Stimulated activated CD4-positive, alpha-beta T cell treated with anti-CD3 and anti-CD28 coated beads, TNF-alpha, amount 100 ng/mL, for 48 hours (primary cell): ENCODE results near the gene JPH3.
A peak's percentile ranks its signal among the peaks of the same experiment; 100 is the strongest.

ENCODE experiments used
- DNase-seq, 3 donors: peaks; one replicate each; pipeline ENCODE4 v3.0.0-alpha.2; 2020; ENCODE audit warnings: low read depth in 3 of 3

Gene JPH3

DNA sequence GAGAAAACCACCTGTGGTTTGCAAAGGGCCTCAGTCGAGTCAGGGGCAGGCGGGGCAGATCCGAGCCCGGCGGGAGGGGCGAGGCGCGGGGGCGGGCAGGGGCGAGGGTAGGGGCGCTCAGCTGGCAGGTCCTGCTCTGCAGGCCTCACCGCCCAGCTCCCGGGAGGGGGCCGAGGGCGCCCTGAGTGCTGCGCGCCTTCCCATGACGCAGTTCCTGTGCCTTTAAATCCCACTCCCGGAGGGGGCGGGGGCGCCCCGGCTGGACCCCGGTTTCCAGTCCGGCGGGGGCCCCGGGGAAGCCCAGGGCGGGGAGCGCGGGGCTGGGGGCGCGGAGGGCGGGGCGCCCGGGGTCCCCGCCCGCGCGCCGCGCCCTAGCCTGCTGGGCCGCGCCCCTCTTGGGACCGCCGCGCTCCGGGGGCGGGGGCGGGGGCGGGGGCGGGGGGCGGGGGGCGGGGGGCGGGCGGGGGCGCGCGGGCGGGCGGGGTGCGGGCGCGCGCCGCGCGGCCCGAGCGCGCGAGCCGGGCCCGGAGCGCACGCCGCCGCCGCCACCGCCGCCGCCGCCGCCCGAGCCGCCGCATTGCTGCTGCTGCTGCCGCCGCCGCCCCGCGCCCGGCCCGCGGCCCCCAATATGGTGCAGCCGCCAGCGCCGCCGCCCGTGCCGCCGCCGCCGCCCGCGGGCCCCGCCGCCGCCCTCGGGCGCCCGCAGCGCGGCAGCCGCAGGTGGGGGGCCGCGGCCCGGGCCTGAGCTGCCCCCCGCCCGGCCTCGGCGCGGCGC is at the start of gene JPH3:
JPH3 (plus strand) TSS at position 508 of the 775 bp plus-strand sequence. CDS start 639 bp downstream, outside the sequence.
- DNase-seq: no peak

DNA sequence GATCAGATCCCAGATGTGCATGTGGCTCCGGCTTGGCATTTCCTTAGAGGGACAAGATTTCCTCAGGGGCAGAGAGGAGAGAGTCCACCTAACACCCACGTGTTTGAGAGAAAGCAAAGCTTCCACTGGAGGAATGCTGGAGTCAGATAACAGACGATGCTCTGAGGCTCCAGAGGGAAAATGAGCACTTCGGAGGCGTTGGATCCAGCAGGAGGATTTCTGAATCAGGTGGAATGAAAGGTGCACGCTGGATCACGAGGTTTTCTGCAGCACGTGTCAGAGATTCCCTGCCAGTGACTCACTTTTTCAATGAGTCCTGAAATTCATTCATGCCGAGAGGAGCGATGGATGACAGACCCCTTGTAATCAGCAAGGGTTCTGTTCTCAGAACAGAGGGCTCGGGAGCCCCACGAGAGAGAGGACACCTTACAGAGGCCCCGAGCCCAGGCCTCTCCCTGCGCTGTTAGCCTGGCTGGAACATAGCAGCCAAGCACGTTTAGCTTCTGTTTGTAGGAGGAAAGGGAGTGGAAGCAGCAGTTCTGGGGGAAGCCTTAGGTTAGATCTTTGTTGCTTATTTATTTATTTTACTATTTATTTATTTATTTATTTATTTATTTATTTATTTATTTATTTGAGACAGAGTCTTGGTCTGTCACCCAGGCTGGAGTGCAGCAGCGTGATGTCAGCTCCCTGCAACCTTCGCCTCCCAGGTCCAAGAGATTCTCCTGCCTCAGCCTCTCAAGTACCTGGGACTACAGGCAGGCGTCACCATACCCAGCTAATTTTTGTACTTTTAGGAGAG is 49.3 kb upstream of the JPH3 start:
- DNase-seq: no peak

DNA sequence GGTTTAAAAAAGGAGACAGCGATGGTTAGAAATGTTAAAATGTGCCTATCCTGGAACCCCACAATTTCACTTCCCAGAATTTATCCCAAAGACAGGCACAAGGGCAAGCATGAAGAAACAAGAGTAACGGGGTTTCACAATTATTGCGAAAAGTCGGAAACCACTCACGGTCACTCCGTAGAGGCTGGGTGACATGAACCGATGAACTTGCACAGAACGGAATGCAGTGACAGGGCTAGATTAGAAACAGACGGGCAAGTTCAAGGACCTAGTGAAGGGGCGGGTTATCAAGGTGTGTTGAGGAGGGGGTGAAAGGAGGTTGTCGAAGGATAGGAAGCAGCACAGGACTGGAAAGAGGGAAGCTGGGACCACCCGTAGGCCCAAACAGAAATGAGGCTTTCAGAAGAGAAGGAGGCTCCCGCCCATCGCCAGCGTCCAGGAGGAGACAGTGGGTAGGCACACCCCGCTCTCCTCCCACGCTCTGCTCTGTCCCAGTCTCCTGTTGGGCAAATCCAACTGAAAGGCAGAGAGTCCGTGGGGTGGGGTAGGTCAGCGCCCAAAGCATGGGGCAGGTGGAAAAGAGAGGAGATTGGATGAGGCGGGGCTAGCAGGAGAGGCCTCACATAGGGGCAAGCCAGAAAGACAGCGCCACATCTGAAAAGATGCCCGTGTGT is 47.4 kb upstream of the JPH3 start:
- no peak for DNase-seq

DNA sequence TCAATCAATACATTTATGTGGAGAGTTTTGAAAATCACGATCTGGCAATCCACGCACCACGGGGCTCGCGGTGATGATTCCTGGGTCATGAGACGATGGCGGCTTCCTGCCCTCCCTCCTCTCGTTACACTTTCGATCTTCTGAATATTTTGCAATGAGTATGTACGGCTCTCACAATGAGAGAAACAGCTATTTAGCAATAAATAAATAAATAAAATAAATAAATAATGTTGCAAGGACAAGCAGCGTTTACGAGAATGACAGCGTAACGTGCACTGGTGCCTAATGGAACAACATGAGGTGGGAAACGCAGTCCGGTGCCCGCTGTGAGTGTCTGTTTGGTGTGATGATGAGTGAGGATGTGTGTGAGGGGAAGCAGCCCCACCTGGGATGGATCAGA is 46.7 kb upstream of the JPH3 start:
- DNase-seq: no peak

DNA sequence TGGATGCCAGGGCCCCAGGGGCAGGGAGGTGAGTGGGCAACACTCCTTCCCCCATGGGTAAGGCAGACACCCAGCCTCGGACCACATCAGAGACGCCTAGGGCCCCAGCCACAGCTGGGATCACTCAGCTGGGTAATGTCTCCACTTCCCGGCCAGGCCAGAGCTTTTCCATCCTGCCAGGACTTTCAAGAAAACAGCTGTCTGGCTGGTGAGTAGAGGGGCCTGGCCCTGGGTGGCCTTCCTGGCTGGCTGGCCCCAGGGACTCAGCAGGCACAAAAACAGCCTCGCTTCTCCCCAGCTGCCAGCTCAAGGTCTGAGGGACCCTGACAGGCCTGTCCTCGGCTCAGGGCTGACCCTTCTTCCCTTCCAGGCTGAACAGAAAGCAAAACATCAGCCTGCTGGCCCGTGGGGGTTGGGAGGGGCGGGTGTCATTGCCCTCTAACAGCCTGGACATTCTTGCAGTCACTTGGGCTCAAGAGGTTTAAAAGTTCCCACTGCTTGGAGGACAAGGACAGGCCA is 45.3 kb upstream of the JPH3 start:
- no peak for DNase-seq

DNA sequence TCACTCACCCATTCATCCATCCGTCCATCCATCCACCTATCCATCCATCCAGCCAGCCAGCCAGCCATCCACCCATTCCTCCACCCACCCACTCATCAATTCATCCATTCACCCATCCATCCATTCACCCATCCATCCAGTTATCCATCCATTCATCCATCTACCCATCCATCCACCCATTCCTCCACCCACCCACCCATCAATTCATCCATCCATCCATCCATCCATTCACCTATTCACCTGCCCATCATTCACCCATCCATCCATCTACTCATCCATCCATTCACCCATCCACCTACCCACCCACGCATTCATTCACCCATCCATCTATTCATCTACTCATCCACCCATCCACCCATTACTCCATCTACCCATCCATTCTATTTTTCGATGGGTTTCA is 43.6 kb upstream of the JPH3 start:
- DNase-seq: no peak

DNA sequence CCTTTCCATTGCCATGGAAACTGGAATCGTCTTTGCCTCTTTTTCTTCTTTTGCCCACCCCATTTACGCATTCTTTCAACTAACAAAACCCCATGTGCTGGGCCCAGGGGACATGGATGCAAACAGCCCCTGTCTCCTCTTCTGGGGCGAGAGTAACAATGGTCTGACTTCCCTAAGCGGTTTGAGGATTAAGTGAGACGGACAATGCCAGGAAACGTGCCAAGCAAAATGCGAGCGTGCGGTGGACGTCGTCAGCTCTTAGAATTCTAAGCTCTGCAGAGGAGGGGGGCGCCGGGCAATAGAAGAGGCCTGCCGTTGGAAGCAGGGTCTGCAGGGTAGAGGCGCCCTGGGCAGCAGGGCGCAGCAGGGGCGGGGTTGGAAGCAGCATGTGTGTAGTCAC is 42.4 kb upstream of the JPH3 start:
- no peak for DNase-seq

DNA sequence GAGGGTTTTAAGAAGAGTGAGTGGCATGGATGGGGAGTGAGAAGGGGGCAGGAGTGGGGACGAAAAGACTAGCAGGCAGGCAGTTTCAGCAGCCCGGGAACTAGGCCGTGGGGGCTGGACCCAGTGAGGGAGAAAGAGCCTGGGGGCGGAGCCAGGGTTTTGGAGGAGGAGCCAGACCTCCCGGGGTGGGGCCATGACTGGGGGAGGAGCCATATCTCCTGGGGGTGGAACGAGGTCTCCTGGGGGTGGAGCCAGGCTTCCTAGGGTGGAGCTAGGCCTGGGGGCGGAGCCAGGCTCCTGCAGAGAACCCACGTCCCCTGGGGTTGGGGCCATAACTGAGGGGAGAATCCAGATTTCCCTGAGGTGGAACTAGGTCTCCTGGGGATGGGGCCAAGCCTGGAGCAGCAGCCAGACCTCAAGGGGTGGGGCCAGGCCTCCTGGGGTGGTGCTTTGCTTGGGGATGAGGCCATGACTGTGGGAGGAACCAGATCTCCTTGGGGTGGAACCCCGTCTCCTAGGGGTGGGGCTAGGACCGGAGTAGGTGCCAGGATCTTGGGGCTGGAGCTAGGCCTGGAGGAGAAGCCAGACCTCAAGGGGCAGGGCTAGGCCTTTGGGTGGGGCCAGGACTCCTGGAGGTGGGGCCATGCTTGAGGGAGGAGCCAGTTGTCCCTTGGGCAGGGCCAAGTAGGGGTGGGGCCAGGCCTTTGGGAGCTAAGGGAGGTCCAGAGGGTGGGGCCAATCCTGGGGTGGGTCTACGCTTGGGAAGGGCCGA is 41.7 kb upstream of the JPH3 start:
- peak in 2 of 3 donors; percentile 13 to 21 for DNase-seq

DNA sequence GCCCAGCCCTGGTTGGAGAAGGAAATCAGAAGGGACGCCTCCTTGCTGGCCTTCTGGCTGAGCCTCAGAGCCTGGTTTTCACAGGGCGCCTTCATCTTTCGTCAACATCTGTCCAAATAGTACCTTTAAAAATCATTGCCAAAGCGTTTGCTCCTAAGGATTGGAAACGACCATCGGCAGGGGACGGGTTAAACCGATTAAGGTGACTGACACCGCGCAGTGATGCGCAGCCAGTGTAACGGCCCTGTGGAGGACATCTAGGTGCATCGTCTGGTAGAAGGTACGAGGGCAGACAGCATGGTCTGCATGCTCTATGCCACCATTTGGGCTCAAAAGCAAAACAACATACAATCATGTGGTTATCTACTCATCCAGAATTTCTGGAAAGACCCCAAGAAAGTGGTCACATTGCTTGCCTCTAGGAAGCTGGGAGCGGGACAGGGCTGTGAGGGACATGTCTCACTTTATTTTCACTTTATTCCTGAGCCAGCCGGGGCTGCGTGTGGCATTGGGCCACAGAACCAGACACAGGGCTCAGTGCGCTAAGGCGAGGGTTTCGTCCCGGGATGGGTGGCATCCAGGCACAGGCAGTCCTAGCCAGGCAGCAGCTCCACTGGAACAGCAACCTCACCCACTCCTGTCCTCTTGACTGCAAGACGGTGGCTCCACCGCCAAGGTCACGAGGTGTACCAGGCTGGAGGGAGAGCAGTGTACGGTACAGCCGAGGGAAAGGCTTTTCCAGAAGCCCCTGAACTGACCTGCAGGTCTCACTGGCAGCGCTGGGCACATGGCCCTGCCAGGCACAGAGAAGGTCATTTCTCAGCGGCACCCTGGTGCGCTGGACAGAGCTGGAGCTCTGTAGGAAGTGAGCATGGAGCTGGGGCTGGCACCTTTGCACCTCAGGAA is 40.9 kb upstream of the JPH3 start:
- DNase-seq: no peak

DNA sequence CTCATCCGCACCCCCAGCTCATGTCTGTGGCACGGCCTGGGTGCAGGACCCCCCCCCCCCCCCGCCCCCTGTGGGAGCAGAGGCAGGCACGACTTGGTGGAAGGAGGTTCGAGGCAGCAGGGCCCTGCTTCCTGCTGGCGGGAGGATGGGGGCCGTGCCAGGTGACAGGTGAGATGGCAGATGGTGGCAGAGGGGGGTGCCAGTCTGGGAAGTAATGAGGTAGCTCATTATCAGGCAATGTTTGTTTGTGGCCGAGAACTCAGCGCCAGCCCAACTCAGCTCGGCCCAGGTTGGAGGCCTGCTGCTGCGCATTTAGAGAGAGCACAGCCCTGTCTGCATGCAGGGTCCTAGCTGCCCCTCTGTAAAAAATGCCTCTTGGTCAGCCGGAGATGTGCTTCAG is 40.1 kb upstream of the JPH3 start:
- no peak for DNase-seq

DNA sequence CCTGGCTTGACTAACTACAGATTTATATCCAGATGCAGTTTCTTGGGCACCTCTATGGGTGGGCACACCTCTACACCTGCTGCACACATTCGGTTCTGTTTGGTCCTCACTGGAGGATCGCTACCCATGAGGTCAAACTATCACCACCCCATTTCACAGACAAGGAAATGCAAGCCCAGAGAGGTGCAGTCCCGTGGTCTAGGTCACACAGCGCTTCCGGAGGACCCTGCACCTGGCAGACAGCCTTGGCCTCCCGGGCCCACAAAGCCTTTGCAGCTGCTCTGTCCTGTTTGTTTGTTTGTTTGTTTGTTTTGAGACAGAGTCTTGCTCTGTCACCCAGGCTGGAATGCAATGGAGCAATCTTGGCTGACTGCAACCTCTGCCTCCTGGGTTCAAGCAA is 39.3 kb upstream of the JPH3 start:
- DNase-seq: no peak

DNA sequence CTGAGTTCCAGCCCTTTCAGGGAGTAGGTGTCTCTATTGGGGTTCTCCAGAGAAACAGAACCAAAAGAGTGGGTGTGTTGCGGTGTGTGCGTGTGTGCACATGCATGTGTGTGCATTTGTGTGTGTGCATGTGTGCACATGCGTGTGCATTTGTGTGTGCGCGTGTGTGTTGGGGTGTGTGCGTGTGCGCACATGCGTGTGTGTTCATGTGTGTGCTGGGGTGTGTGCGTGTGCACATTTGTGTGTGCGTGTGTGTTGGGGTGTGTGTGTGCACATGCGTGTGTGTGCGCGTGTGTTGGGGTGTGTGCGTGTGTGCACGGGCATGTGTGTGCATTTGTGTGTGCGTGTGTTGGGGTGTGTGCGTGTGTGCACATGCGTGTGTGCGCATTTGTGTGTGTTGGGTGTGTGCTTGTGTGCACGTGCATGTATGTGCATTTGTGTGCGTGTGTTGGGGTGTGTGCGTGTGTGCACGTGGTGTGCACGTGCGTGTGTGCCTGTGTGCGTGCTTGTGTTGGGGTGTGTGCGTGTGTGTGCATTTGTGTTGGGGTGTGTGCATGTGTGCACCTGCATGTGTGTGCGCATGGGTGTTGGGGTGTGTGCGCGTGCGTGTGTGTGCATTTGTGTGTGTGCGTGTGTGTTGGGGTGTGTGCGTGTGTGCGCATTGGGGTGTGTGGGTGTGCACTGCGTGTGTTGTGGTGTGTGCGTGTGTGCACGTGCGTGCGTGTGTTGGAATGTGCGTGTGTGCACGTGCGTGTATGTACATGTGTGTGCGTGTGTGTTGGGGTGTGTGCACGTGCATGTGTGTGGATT is 38.4 kb upstream of the JPH3 start:
- DNase-seq: no peak

DNA sequence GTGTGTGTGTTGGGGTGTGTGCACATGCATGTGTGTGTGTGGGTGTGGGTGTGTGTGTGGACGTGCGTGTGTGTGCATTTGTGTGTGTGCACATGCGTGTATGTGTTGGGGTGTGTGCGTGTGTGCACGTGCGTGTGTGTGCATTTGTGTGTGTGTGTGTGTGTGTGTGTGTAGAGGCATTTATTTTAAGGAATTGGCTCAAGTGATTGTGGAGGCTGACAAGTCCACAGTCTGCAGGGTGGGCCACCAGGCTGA is 37.9 kb upstream of the JPH3 start:
- DNase-seq: no peak

DNA sequence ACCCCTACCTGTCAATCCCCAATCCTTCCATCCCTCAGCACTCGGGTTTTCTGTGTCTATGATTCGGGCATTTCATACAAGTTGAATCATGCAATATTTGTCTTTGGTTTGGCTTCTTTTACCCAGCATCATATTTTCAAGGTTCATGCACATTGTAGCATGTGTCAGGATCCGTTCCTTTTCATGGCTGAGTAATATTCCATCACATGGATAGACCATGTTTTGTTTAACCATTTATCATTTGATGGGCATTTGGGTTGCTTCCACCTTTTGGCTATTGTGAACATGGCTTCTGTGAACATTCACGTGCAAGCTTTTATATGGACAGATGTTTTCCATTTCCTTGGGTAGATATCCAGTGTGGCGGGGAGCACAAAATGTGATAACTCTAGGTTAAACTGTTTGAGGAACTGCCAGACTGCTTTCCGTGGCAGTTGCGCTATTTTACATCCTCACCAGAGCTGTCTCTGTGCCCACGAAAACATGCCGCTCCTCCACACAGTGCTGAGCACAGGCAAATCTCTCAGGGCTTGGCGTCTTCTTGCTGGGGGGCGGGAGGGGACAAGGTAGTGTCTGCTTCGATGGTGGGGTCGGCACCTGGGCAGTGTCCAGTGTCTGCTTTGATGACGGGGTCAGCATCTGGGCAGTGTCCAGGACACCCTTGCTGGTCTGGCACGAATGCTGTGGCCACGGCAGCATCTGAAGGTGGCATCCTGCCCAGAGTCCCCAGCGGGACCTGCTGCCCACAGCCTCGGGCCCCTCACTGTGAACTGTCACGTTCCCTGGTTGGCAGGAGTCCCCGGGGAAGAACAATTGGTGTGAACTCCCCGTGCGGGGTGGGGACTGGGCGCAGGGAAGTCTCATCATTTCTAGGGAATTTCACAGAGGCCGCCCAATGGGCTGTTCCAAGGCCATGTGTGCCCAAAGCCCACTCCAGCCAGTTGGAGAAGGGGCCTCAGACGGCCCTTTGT is 32.4 kb upstream of the JPH3 start:
- no peak for DNase-seq

DNA sequence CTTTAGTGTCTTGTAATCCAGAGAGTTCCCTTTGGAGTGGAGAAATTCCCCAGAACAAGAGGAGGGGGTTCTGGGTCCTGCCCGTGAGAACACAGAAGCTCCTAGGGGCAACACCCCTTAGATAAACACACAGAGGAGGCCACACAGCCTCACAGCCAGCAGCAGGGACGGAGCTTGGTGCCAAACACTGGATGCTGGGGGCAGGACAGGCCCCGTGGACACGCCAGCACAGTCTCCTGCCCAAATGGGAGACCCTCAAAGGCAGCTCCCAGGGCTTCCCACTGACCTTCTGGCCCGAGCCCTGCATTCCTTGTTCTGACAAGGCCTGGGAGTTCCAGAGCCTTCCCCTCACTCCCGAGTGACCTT is 31.8 kb upstream of the JPH3 start:
- DNase-seq: no peak

DNA sequence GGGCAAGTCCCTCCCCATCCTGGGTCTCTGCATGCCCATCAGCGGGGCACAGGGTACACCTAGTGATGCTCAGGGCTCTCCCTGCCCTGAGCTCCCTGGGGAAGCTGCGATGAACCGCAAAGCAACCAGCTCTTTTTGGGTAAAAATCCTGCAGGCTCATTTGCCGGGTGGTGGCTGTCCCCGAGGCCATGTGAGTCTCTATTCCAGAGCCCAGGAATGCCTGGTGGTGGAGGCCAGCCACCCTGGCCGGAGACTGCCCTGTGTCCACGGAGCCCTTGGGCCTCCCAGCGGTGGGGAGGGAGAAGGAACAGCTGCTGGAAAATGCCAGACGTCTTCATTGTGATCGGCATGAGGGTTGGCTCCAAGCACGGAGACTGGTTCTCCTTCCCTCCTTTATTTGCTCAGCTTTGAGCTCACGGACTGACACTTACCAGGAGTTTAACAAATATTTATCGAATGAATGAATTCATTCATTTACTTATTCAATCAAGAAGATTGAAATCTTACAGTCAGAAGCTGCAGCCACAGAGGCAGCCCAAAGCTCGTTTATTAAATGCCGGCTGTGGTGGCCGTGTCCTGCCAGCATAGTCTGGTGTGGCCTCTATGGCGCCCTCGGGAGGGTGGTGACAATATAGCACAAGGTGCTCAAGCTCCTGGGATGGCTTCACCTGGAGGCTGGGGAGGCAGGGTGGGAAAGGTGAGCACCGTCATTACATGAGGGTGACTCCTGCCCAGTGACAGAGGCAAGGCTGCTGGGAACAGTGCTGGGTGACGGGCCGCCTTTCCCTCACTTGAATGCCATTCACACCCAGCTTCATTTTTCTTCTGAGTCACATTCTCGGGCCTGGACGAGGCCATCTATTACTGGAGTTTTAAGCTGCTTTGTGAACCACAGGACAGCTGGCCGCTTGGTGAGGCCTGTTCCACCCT is 31.1 kb upstream of the JPH3 start:
- peak in 1 of 3 donors; percentile 27 for DNase-seq

DNA sequence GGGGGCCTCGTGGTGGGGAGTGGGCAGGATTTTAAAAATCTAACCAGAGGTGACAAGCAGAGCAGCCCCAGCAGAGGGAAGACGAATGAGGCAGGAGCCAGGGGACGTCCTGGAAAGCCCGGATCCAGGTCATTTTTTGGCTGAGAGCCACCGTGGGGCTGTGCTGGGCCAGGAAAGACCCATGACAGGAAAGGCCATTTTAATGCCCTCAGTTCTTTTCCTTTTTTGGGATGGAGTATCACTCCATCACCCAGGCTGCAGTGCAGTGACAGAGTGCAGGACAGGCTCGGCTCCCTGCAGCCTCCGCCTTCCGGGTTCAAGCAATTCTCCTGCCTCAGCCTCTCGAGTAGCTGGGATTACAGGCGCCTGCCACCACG is 30.5 kb upstream of the JPH3 start:
- no peak for DNase-seq

DNA sequence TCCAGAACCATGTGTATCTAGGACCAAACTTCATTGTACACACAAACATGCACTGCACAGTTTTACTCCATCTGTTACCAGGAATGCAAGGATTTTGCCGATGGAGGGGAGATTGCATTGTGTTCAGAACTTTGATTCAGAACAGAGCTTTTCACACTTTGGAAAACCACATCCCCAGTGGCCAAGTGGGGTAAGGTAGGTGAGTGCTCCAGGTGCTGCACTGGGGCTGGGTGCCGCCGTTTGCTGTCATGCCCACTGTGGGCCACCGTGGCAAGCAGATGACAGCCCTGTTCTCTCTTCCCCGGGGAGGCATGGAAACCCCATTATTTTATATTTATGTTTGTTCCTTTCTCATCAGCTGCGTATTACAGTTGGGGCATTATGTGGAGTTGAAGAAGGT is 29.3 kb upstream of the JPH3 start:
- no peak for DNase-seq
